HepG2 (cell line): Measurements from ENCODE around the gene IL22RA1. TPM values are rescaled to one million over a fixed set of nuclear protein-coding genes. Genes with fewer than 3 reads are reported as not detected.
A peak's percentile ranks its signal among the peaks of the same experiment; 100 is the strongest.

Experiments
- AGO1 ChIP-seq: fragments of 200-400 bp; formaldehyde crosslinking; IDR thresholded peaks from 2 replicates; pipeline ENCODE4 v1.6.1; 2017; ENCODE audit warnings: mild to moderate bottlenecking, low read depth, low read length, moderate library complexity; ENCODE audit not compliant: poor library complexity, severe bottlenecking
- BHLHE40 ChIP-seq: IDR thresholded peaks from 2 replicates; pipeline ENCODE4 v1.6.1; 2011; ENCODE audit warnings: low read length, improper control_type of control experiment
- CEBPB ChIP-seq: IDR thresholded peaks from 2 replicates; pipeline ENCODE4 v1.6.1; 2011; ENCODE audit warnings: low read depth, low read length, improper control_type of control experiment, borderline replicate concordance
- CHD2 ChIP-seq: IDR thresholded peaks from 2 replicates; pipeline ENCODE4 v1.6.1; 2011; ENCODE audit warnings: low read depth, low read length, improper control_type of control experiment
- ERF ChIP-seq: IDR thresholded peaks from 2 replicates; pipeline ENCODE4 v1.6.1; 2018; ENCODE audit warnings: missing biosample characterization, missing genetic modification reagents
- FOXA3 ChIP-seq: IDR thresholded peaks from 2 replicates; pipeline ENCODE4 v1.6.1; 2016; ENCODE audit warnings: missing genetic modification reagents, missing compliant biosample characterization
- GATAD1 ChIP-seq: IDR thresholded peaks from 2 replicates; pipeline ENCODE4 v1.6.1; 2016; ENCODE audit warnings: missing genetic modification reagents, missing compliant biosample characterization
- GLI4 ChIP-seq: sonication (generic); formaldehyde crosslinking; IDR thresholded peaks from 2 replicates; pipeline ENCODE4 v1.5.1; 2020; ENCODE audit warnings: missing genetic modification reagents, mild to moderate bottlenecking, moderate library complexity, borderline replicate concordance
- KLF6 ChIP-seq: IDR thresholded peaks from 2 replicates; pipeline ENCODE4 v1.8.0; 2016; ENCODE audit warnings: missing biosample characterization, missing genetic modification reagents
- LCORL ChIP-seq, 2 experiments: fragments of 450-650 bp in 1 of 2; sonication (generic) in 1 of 2; formaldehyde crosslinking in 1 of 2; IDR thresholded peaks; 2 replicates each; pipeline versions ENCODE4 v1.5.0 to v1.6.1; 2017 to 2020; ENCODE audit warnings: antibody characterized with exemption in 1 of 2, missing genetic modification reagents in 1 of 2
- MEF2D ChIP-seq: sonication (generic); formaldehyde crosslinking; IDR thresholded peaks from 2 replicates; pipeline ENCODE4 v1.5.1; 2020; ENCODE audit warnings: mild to moderate bottlenecking, missing genetic modification reagents
- MTA1 ChIP-seq: sonication (generic); formaldehyde crosslinking; IDR thresholded peaks from 2 replicates; pipeline ENCODE4 v1.4.0; 2020; ENCODE audit warnings: missing genetic modification reagents, mild to moderate bottlenecking, borderline replicate concordance
- NCOR1 ChIP-seq: fragments of 200-600 bp; sonication (generic); IDR thresholded peaks from 2 replicates; pipeline ENCODE4 v1.7.0; 2017; ENCODE audit warnings: antibody characterized with exemption, low read length, borderline replicate concordance
- PHB2 ChIP-seq: fragments of 450-650 bp; IDR thresholded peaks from 2 replicates; pipeline ENCODE4 v1.6.1; 2018; ENCODE audit not compliant: partially characterized antibody
- RORA ChIP-seq: sonication (generic); formaldehyde crosslinking; IDR thresholded peaks from 2 replicates; pipeline ENCODE4 v1.5.0; 2020; ENCODE audit warnings: mild to moderate bottlenecking, missing genetic modification reagents, moderate library complexity
- SMAD3 ChIP-seq: sonication (generic); formaldehyde crosslinking; IDR thresholded peaks from 2 replicates; pipeline ENCODE4 v1.4.0; 2020; ENCODE audit warnings: missing genetic modification reagents
- SRY ChIP-seq: sonication (generic); formaldehyde crosslinking; IDR thresholded peaks from 2 replicates; pipeline ENCODE4 v1.8.0; 2022; ENCODE audit warnings: mild to moderate bottlenecking, missing genetic modification reagents
- TBX2 ChIP-seq: sonication (generic); formaldehyde crosslinking; IDR thresholded peaks from 2 replicates; pipeline ENCODE4 v1.5.0; 2020; ENCODE audit warnings: missing genetic modification reagents, mild to moderate bottlenecking, borderline replicate concordance
- YEATS4 ChIP-seq: sonication (generic); formaldehyde crosslinking; IDR thresholded peaks from 2 replicates; pipeline ENCODE4 v1.4.0; 2020; ENCODE audit warnings: missing genetic modification reagents, borderline replicate concordance
- ZNF136 ChIP-seq: sonication (generic); formaldehyde crosslinking; IDR thresholded peaks from 2 replicates; pipeline ENCODE4 v1.8.1; 2022; ENCODE audit warnings: low read depth, mild to moderate bottlenecking, moderate library complexity, missing genetic modification reagents
- ZNF292 ChIP-seq: sonication (generic); formaldehyde crosslinking; IDR thresholded peaks from 2 replicates; pipeline ENCODE4 v1.8.1; 2022; ENCODE audit warnings: mild to moderate bottlenecking, low read depth, missing genetic modification reagents, borderline replicate concordance
- ZNF33A ChIP-seq: sonication (generic); formaldehyde crosslinking; IDR thresholded peaks from 2 replicates; pipeline ENCODE4 v1.5.1; 2020; ENCODE audit warnings: missing genetic modification reagents, mild to moderate bottlenecking, moderate library complexity, borderline replicate concordance
- ZNF430 ChIP-seq: sonication (generic); formaldehyde crosslinking; IDR thresholded peaks from 2 replicates; pipeline ENCODE4 v1.9.0; 2021; ENCODE audit warnings: mild to moderate bottlenecking, missing genetic modification reagents
- ZNF556 ChIP-seq: sonication (generic); formaldehyde crosslinking; IDR thresholded peaks from 2 replicates; pipeline ENCODE4 v1.4.0; 2020; ENCODE audit warnings: mild to moderate bottlenecking, missing genetic modification reagents, borderline replicate concordance
- polyA plus RNA-seq, 8 experiments: library from polyadenylated mRNA; depleted of rRNA in 3 of 8; stranded (reverse) in 7 of 8; unstranded in 1 of 8; fragments of >200 nt; fragmentation: Illumina TruSeq in 4 of 8; extraction: Trizol in 4 of 8; gene quantifications; 2 replicates each; pipeline versions ENCODE4 v1.2.1 to v1.2.3, GENCODE V29; 2011 to 2016; ENCODE audit warnings: low read depth in 4 of 8, missing spikeins in 1 of 8, mixed read lengths in 1 of 8; ENCODE audit not compliant: insufficient read depth in 1 of 8
- total RNA-seq, 5 experiments: library from RNA; depleted of rRNA; stranded (reverse); fragments of >200 nt; fragmentation: Illumina TruSeq; extraction: Trizol; gene quantifications; 2 replicates each; pipeline ENCODE4 v1.2.3, GENCODE V29; 2016; ENCODE audit warnings: low read depth in 1 of 5
- TF ChIP-seq, protein P1 (sequence below): fragments of 450-650 bp; IDR thresholded peaks from 2 replicates; pipeline ENCODE4 v1.6.1; 2017
- TF ChIP-seq, protein P2 (sequence below): sonication (generic); formaldehyde crosslinking; IDR thresholded peaks from 2 replicates; pipeline ENCODE4 v1.4.0; 2020; ENCODE audit warnings: missing genetic modification reagents
- TF ChIP-seq, protein P3 (sequence below): sonication (generic); formaldehyde crosslinking; IDR thresholded peaks from 2 replicates; pipeline ENCODE4 v1.4.0; 2020; ENCODE audit warnings: missing genetic modification reagents, borderline replicate concordance

The IL22RA1 gene
- total and polyA plus RNA-seq, 2 of the 13 experiments (the other 11 are each of a cell fraction or from before 2014, with no cell fraction given), result 4.4 to 10.2 TPM

DNA sequence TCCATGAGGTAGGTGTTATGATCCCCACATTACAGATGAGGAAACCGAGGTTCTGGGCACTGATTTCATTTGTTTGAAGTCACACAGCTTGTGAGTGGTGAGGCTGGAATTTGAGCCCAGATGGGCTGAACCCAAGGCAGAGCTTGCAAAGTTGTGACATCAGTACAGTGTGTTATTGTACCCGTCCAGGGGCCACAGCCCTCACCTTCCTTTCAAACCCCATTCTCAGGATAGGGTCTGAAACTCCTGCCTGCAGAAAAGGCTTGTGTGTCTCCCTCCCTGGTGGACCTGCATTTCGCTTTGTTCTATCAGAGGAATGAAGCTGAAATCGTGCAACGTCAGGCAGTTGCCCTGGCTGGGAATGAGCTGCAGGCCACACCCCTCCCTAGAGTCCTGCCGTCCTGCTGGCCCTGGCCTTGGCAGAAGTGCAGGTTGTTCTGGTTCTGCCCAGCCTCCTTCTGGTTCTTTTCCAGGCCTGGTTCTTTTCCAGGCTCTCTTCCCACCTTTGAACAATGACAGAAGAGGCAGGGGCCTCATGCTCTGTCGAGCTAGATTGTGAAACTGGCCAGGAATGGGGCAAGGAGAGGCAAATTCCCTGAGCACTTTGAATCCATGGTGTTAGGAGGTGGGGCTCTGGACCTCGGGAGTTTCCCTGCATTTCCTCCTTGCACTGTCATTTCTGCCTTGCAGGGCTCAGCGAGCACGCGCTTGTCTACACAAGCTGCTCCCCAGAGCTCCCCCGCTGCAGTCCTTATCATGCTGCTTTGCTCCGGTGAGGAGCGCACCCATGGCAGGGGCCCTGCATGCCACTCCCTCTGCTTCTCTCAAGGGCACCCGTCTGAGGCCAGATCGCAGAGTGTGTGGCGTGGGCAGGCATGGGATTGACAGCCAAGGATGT, 22.8 kb downstream of the IL22RA1 start (continued):
- TF ChIP-seq, protein P1, sequence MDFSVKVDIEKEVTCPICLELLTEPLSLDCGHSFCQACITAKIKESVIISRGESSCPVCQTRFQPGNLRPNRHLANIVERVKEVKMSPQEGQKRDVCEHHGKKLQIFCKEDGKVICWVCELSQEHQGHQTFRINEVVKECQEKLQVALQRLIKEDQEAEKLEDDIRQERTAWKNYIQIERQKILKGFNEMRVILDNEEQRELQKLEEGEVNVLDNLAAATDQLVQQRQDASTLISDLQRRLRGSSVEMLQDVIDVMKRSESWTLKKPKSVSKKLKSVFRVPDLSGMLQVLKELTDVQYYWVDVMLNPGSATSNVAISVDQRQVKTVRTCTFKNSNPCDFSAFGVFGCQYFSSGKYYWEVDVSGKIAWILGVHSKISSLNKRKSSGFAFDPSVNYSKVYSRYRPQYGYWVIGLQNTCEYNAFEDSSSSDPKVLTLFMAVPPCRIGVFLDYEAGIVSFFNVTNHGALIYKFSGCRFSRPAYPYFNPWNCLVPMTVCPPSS, result no peak
- TF ChIP-seq NCOR1 (peak; percentile 77; the same call in 1 of the 2 replicates), SRY (CRISPR knock-in tag) (no peak), TBX2 (CRISPR knock-in tag) (0 out of 2 replicates have a peak, but pooled peaks have one; percentile 38), GATAD1 (CRISPR knock-in tag) (peak; percentile 21; the same call in 1 of the 2 replicates), YEATS4 (CRISPR knock-in tag) (peak; percentile 18; the same call in 1 of the 2 replicates), ZNF556 (peak; percentile 73; the same call in 1 of the 2 replicates), KLF6 (CRISPR knock-in tag) (no peak), ZNF292 (CRISPR knock-in tag) (peak; percentile 93), CHD2 (no peak), AGO1 (no peak), GLI4 (CRISPR knock-in tag) (no peak), RORA (CRISPR knock-in tag) (no peak), ZNF430 (CRISPR knock-in tag) (peak; percentile 27; the same call in 1 of the 2 replicates), BHLHE40 (no peak), CEBPB (peak; percentile 88), PHB2 (no peak), ZNF136 (no peak), MTA1 (peak; percentile 71; the same call in 1 of the 2 replicates), FOXA3 (CRISPR knock-in tag) (peak; percentile 35), ZNF33A (CRISPR knock-in tag) (no peak), ERF (peak; percentile 24; the same call in 1 of the 2 replicates), LCORL (IDR thresholded peaks at IDR 0.05) (no peak), LCORL (CRISPR knock-in tag; IDR thresholded peaks at IDR 0.05) (no peak), MEF2D (CRISPR knock-in tag) (peak; percentile 61), SMAD3 (CRISPR knock-in tag) (peak; percentile 57; the same call in 1 of the 2 replicates)
- TF ChIP-seq, protein P2, sequence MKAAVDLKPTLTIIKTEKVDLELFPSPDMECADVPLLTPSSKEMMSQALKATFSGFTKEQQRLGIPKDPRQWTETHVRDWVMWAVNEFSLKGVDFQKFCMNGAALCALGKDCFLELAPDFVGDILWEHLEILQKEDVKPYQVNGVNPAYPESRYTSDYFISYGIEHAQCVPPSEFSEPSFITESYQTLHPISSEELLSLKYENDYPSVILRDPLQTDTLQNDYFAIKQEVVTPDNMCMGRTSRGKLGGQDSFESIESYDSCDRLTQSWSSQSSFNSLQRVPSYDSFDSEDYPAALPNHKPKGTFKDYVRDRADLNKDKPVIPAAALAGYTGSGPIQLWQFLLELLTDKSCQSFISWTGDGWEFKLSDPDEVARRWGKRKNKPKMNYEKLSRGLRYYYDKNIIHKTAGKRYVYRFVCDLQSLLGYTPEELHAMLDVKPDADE (CRISPR knock-in tag), result no peak
- TF ChIP-seq, protein P3, sequence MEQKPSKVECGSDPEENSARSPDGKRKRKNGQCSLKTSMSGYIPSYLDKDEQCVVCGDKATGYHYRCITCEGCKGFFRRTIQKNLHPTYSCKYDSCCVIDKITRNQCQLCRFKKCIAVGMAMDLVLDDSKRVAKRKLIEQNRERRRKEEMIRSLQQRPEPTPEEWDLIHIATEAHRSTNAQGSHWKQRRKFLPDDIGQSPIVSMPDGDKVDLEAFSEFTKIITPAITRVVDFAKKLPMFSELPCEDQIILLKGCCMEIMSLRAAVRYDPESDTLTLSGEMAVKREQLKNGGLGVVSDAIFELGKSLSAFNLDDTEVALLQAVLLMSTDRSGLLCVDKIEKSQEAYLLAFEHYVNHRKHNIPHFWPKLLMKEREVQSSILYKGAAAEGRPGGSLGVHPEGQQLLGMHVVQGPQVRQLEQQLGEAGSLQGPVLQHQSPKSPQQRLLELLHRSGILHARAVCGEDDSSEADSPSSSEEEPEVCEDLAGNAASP (CRISPR knock-in tag), result no peak
